GM20000 (cell line): ENCODE measurements around the gene SH3TC2.

ENCODE experiments used
- DNase-seq: peaks from one replicate; pipeline ENCODE4 v3.0.0; 2012; ENCODE audit warnings: low spot score
- TF ChIP-seq, protein P1 (sequence below): IDR thresholded peaks from 2 replicates; pipeline ENCODE4 v1.5.1; 2012; ENCODE audit warnings: mild to moderate bottlenecking, control low read depth; ENCODE audit errors: extremely low read depth, missing control alignments

SH3TC2 gene

GRCh38 chr5:149030838-149031397, 31.9 kb downstream of the SH3TC2 start:
- TF ChIP-seq, protein P1, sequence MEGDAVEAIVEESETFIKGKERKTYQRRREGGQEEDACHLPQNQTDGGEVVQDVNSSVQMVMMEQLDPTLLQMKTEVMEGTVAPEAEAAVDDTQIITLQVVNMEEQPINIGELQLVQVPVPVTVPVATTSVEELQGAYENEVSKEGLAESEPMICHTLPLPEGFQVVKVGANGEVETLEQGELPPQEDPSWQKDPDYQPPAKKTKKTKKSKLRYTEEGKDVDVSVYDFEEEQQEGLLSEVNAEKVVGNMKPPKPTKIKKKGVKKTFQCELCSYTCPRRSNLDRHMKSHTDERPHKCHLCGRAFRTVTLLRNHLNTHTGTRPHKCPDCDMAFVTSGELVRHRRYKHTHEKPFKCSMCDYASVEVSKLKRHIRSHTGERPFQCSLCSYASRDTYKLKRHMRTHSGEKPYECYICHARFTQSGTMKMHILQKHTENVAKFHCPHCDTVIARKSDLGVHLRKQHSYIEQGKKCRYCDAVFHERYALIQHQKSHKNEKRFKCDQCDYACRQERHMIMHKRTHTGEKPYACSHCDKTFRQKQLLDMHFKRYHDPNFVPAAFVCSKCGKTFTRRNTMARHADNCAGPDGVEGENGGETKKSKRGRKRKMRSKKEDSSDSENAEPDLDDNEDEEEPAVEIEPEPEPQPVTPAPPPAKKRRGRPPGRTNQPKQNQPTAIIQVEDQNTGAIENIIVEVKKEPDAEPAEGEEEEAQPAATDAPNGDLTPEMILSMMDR, result no peak
- DNase-seq, result no peak

GRCh38 chr5:149030392-149030791, 32.5 kb downstream of the SH3TC2 start:
- no peak for DNase-seq
- TF ChIP-seq, protein P1, result no peak

DNA sequence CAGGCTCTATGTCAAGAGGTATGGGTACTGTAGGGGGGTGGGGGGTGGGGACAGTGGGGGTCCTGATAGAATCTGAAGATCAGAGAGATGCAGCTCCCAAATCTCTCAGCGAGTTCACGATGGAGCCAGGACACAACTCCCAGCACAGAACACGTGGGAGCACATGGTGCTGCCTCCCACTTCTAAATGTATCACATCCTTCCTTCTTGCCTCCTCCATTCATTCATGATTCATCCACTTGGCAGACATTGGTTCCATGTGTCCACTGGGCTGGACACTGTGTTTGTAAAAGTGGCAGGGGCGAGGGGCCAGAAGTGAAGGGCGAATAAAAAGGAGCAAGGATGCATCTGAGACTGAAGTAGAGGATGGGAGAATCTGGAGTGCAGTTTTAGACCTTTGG, 33.9 kb downstream of the SH3TC2 start:
- TF ChIP-seq, protein P1, result no peak
- no peak for DNase-seq

DNA sequence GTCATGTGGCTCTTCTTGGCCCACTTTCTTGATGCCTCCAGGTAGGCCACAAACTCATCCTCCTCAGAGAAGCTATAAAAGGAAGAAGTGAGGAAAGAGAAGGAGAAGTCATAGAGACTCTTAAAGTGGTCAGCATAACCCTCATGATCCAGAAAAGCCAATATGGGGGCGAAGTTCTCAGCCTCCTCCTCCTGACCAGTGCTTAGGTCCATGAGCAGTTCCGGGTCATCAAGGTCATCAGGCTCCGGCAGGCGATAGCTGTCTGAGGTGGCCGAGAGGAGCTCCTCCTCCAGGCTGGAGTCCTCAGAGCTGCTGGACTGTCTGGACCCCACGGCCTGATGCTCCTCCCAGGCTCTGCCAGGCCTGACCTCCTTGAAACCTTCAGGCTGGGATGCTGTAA, 34.7 kb downstream of the SH3TC2 start:
- TF ChIP-seq, protein P1, result no peak
- no peak for DNase-seq

- TF ChIP-seq, protein P1, result no peak
- no peak for DNase-seq
Measured at GRCh38 chr5:149027636-149028035, 35.2 kb downstream of the SH3TC2 start.

GRCh38 chr5:149024943-149025342, 37.9 kb downstream of the SH3TC2 start:
- no peak for DNase-seq
- TF ChIP-seq, protein P1, result no peak

- TF ChIP-seq, protein P1, result no peak
- DNase-seq, result no peak
Measured at GRCh38 chr5:149024477-149024876, 38.4 kb downstream of the SH3TC2 start.

GRCh38 chr5:149022200-149022599, 40.7 kb downstream of the SH3TC2 start:
- TF ChIP-seq, protein P1, result no peak

More at GRCh38 chr5:149022200-149022599, 40.7 kb downstream of the SH3TC2 start:
- DNase-seq, result no peak
